NCI-H146 (cell line): Measurements from ENCODE around the gene CSNK2A1.

Source experiments
- DNase-seq: peaks from one replicate; lab custom pipeline; 2025; lab: John Stamatoyannopoulos, UW

CSNK2A1 gene

GRCh38 chr20:564192-564591 is 20.6 kb upstream of the CSNK2A1 start:
- DNase-seq, result no peak

- no peak for DNase-seq
Observed at GRCh38 chr20:563187-563586, 19.6 kb upstream of the CSNK2A1 start.

DNA sequence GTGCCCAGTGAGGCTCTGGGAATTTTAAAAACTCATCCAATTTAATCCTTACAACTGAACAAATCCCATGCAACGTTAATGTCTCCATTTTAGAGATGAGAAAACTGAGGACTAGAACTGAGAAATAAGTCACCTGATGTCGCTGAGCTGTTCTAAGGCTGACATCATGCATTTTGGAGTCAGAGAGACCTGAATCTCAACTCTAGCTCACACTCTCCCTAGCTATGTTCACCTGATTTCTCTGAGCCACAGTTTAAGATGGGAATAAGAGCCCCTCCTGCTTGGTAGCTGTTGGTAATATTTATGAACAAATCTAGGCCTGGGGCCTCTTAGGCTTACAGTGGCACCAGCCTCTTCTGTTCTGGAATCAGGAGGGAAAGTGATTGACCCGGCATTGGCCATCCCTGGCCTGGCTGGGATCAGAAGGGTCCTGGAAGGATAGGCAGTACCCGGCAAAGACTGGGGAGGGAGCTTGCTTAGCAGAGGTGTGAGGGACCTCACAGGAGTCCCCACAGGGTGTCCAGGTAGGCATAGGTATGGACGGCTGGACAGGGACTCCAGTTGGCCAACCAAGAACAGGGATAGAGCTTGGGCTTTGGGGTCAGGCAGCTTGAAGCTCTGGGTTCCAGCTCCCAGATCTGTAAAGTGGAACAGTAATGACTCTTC is 18.8 kb upstream of the CSNK2A1 start:
- no peak for DNase-seq

DNA sequence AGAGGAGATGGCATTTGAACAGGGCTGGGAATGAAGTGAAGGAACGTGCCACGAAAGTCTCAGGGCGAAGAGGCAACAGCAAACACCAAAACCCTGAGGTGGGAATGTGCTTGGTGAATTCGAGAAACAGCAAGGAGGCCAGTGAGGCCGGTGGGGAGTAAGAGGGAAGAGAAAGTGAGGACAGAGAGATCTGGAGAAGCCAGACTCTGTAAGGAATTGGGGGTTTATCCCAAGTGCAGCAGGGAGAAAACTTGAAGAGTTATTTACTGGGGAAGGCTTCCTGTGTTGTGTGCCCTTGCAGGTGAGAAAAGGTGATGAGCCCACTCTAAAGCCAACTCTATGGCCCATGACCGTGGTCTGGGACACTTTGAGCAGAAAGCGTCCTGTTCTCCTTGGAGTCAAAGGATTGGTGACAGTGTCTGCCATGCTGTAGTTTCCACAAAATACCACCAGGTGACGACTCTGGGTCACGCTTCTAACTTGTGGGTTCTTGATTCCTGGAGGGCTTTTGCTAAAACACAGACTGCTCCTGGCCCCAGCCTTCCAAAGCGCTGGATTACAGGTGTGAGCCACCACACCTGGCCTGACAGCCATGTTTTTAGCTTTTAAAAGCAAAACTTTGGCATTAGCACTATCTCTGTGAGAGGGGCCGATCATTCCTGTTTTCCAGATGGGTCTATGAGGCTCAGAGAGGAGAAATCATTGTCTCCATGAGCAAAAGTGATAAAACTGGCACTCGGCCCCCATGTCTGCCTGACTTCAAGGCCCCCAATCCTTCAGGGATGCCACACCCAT is 18.0 kb upstream of the CSNK2A1 start:
- peak; percentile 63 for DNase-seq

GRCh38 chr20:560680-561079 is 17.1 kb upstream of the CSNK2A1 start:
- DNase-seq, result no peak

GRCh38 chr20:558117-558516 is 14.5 kb upstream of the CSNK2A1 start:
- no peak for DNase-seq

DNA sequence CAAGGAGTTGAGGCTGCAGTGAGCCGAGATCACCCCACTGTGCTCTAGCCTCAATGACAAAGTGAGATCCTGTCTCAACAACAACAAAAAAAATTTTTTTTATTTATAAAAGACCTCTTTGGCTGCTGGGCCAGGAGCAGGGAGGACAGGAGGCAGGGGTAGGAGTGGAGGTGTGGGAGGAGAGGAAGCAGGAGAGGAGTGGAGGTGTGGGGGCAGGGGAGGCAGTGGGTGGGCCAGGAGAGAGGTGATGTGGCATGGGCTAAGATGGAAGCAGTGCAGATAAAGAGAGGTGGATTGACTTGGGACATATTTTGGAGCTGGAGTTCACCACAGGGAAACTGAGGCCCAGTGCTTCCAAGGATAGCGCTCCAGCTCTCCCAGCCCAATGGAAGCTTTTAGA is 13.4 kb upstream of the CSNK2A1 start:
- DNase-seq, result no peak

DNA sequence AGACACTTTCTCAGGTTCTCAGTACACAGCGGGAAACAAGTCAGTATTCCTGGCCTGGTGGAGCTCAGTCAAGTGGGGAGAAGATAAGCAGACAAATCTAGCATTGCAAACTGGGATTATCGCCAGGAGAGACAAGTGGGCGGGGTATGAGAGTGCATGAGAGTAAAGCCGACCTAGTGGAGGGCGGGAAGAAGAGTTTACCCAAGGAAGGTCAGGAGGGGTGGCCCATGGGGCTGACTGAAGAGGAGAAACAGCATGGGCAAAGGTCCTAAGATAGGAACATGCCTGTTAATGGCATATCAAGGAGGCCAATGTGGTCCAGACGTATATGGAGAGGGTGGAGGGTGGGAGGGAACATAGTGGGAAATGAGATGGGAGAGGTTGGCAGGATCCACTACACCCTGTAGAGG is 12.4 kb upstream of the CSNK2A1 start:
- DNase-seq, result no peak

DNA sequence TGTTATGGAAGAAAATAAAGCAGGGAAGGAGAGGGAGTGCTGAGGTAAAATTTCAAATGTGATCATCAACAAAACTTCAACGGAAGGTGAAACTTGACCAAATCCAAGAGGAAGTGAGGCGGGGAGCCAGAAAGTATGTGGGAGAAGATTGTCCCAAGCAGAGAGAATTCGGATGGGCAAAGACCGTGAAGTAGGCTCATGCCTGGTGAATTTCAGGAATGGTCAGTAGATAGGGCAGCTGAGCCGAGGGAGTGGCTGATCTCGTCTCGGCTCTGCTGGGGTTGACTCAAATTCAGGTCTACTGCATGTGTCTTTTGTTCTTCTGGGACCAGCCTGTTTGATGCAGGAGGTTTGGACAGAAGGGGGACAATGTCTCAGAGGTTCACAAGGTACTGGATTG is 7.0 kb upstream of the CSNK2A1 start:
- no peak for DNase-seq

DNA sequence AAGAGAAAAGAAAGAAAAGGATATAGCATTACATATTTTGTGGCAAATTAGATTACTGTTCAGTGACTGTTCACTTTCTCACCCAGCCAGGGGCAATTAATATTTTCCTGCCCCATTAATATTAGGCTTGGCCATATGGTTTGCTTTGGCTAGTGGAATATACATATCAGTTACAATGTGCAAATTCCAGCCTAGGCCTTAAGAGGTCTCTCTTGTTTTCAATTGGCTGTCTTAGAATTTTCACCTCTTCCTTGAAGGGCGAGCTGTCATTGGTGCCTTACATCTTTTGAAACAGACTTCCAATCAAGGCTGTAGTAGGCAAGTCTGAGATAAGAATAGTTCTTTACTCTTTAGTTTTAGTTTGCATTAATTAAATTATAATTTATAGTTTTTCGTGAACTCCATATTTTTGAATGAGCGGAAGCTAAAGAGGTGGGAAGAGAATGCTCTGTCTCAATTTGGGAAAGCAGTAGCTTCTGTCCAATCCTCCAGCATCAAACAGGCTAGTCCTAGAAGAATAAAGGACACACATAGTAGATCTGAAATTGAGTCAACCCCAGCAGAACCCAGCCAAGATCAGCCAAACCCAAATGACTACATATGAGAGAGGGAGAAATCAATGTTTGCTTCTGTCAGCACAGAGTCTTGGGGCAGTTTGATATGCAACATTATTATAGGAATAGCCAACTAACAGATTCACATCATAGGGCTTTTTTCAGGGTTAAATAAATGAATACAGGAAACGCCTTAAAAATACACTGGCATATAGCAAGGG is 6.3 kb upstream of the CSNK2A1 start:
- DNase-seq, result no peak

GRCh38 chr20:548906-549305 is 5.3 kb upstream of the CSNK2A1 start:
- no peak for DNase-seq

- no peak for DNase-seq
Observed at GRCh38 chr20:547394-547793, 3.8 kb upstream of the CSNK2A1 start.

DNA sequence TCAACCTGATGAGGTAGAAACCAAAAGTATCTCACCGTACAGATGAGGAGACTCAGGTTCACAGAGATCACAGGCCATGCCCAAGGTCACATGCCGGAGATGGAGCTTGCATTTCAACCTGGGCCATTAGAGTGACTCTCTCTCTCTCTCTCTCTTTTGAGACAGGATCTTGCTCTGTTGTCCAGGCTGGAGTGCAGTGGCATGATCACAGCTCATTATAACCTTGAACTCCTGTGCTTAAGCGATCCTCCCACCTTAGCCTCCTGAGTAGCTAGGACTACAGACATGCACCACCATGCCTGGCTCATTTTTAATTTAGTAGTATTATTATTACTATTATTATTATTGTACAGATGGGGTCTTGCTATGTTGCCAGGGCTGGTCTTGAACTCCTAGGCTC is 2.8 kb upstream of the CSNK2A1 start:
- no peak for DNase-seq

DNA sequence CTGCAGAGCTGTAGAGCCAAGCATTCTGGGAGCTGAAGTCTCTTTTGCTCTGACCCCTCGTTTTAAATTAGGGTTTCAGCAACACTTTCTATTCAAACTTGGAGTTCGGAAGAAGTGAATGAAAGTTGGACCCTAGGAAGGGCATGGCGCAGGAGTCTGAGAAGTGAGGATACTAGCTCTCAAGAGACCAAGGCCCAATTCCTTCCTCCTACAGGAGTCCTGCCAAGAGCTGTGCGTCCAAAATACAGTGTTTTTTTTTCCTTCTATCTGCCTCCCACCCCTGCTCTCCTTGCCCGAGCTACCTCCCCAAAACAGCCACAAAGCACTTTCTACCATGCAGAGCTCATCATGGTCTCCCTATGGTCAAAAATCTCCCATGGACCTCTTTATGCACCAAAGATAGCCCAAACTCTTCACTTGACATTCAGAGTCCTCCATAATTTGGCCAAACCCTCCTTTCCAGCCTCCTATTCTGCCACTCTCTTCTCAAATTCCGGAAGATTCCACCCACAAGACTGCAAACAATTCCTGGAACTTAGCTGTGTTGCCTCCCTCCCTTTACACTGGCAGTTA is 649 bp upstream of the CSNK2A1 start:
- DNase-seq, result no peak

DNA sequence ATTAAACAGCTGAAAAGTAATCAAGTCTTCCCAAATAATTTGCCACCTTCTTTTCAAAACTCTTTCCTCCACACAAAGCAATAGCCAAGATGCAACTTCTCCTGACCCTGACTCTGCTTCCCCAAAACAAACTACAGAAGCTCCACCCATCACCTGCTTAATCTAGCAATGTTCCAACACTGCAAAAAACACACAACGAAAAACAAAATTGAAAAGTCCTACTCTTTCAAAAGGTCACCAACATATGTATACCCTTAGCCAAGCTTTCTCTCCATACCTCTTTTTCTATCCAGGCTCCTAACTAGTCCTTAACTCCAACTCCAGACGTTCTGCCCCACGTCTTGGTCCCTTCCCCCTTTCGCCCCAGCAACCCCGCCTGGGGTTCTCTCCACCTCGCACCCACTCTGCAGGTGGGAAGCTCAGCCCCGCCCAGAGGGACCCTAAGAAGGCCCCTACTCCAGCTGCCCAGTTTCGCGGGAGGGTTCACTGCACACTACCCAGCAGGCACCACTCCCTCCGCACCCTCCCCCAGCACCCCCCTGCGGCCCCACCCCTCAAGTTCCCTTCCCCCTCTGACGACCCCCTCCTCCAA is 717 bp downstream of the CSNK2A1 start:
- DNase-seq, result peak; percentile 66

GRCh38 chr20:540391-541201 is 3.0 kb downstream of the CSNK2A1 start:
- DNase-seq, result no peak

DNA sequence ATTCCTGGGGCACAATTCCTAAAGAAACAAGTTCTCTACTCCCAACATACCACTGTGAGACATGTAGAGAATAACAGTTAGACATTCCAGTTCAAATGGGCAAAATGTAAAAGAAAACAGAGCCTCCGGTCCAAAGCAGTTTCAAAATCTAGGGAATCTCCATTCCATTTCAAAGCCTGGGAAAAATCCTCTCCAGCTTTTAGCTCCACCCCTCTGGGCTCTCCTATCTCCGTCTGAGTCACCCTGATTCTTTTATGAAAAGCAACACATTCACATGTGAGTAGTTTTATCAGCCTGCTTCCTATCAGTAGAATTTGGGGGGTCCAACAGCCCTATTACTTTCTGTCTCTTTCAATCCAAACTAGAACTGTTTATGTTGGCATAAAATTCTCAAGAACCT is 3.7 kb downstream of the CSNK2A1 start:
- no peak for DNase-seq

DNA sequence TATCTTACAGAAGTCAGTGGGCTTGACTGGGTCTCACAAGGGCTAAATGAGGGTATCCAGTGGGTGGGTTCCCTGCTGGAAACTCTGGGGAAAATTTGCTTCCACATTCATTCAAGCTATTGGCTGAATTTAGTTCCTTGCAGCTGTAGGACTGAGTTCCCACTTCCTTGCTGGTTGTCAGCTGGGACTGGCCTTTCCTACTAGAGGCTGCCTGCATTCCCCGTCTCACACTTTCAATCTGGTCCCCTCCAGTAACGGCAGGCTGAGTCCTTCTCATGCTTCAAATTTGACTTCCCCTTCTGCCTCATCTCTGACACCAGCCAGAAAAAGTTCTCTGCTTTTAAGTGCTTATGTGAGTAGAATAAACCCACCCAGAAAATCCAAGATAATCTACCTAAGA is 4.4 kb downstream of the CSNK2A1 start:
- no peak for DNase-seq

DNA sequence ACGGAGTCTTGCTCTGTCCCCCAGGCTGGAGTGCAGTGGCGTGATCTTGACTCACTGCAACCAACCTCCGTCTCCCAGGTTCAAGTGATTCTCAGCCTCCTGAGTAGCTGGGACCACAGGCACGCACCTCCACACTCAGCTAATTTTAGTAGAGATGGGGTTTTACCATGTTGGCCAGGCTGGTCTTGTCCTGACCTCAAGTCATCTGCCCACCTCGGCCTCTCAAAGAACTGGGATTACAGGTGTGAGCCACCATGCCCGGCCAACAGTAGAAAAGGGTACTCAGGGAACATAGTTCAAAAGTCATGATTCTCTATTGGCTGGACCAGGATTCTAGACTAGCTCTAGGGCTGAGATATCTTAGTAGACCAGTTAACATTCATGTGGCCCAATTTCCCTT is 5.6 kb downstream of the CSNK2A1 start:
- DNase-seq, result no peak

- no peak for DNase-seq
Observed at GRCh38 chr20:536426-537010, 7.1 kb downstream of the CSNK2A1 start.

- DNase-seq, result no peak
Observed at GRCh38 chr20:535958-536357, 7.6 kb downstream of the CSNK2A1 start.
